ENCODE results near the gene DPY19L1.
"Not testable (repeated sequence)": the region's sequence is repeated elsewhere in the genome, so short reads cannot be mapped to it uniquely, and the experiment has no call there.

The DPY19L1 gene

DNA sequence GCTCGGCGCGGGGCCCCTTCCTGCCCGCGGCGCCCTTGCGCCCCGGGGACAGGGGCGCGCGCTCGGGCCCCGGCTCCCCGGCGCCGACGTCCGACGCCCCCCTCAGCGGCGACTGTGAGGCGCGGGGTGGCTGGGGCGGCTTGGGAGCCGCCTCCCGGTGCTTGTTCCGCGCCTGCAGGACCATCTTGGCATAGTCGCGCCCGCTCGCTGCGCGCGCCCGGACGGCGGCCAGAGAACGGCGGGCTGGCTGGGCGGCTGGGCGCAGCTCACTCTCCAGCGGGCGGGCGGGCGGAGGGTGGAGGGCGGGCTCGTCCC is at the start of gene DPY19L1:
Gene DPY19L1, minus strand, starts transcription at position 275 of the 315 bp plus-strand sequence. Its CDS starts 91 bp downstream, at position 184.
- TF ChIP-seq, protein P1, sequence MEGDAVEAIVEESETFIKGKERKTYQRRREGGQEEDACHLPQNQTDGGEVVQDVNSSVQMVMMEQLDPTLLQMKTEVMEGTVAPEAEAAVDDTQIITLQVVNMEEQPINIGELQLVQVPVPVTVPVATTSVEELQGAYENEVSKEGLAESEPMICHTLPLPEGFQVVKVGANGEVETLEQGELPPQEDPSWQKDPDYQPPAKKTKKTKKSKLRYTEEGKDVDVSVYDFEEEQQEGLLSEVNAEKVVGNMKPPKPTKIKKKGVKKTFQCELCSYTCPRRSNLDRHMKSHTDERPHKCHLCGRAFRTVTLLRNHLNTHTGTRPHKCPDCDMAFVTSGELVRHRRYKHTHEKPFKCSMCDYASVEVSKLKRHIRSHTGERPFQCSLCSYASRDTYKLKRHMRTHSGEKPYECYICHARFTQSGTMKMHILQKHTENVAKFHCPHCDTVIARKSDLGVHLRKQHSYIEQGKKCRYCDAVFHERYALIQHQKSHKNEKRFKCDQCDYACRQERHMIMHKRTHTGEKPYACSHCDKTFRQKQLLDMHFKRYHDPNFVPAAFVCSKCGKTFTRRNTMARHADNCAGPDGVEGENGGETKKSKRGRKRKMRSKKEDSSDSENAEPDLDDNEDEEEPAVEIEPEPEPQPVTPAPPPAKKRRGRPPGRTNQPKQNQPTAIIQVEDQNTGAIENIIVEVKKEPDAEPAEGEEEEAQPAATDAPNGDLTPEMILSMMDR (conservative IDR thresholded peaks at IDR 0.05): no peak
- no peak for TF ChIP-seq ZFX (IDR thresholded peaks at IDR 0.05)
- H3K27ac ChIP-seq: peak within 1 kb of the TSS; percentile 71

DNA sequence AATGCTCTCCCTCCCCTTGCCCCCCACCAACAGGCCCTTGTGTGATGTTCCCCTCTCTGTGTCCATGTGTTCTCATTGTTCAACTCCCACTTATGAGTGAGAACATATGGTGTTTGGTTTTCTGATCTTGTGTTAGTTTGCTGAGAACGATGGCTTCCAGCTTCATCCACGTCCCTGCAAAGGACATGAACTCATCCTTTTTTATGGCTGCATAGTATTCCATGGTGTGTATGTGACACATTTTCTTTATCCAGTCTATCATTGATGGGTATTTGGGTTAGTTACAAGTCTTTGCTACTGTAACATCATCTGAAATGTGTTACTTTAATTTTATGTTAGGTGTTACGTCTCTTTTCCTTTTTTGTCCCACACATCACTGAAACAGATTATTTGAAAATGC is 42.2 kb upstream of the DPY19L1 start:
- not testable (repeated sequence) for H3K27ac ChIP-seq

DNA sequence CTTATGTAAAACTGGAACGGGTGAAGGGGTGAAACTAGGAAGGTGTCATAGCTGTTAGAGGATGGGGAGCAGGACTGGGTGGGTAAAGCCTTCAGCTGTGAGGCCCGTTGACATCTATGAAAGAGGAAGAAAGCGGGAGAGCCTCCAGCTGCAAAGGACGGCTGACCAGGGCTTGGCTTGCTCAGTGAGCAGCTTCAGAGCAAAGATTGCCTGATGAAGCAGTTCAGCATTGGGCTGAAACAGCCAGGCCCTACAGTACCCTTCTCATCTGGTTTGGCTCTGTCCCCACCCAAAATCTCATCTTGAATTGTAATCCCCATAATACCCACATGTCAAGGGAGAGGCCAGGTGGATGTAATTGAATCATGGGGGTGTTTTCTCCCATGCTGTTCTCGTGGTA is 36.7 kb upstream of the DPY19L1 start:
- not testable (repeated sequence) for H3K27ac ChIP-seq

DNA sequence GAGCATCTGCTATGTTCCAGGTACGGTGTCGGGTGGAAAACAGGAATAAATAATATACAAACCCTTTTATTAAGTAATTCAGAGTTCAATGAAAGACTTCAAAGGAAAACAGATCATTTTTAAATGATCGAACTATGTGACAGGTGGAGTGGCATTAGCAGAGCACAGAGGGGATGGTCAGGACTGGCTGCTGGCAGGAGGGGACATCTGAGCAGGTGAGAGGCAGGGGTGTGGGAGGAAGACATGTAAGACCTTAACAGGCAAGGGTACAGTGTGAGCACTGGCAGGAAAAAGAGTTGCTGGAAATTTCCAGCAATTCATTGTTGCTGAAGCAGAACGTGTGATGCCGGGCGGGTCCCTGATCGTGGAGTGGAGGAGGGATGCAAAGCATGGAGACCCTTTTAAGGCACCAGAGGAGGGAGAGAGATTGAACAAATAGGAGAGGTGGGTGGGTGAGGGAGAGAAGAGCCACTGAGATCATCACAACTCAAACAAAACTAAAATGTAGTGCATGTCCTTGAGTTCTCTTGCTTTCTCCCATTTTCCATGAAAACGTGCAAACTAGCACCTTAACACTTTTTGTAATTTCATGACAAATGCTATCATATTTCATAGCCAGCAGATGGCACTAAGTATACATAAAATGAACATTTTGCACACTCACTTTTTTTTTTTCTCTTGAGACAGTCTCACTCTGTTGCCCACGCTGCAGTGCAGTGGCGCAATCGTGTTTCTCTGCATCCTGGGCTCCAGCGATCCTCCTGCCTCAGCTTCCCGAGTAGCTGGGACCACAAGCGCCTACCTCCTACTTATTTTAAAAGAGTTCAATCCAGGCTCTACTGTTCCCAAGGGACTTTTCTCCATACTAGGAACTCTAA is 35.9 kb upstream of the DPY19L1 start:
- TF ChIP-seq, protein P1 (conservative IDR thresholded peaks at IDR 0.05): peak; percentile 36
- not testable (repeated sequence) for H3K27ac ChIP-seq

GRCh38 chr7:35069084-35069483 is 31.8 kb upstream of the DPY19L1 start:
- not testable (repeated sequence) for H3K27ac ChIP-seq

- not testable (repeated sequence) for H3K27ac ChIP-seq
Measured at GRCh38 chr7:35065382-35065781, 28.1 kb upstream of the DPY19L1 start.

- not testable (repeated sequence) for H3K27ac ChIP-seq
Measured at GRCh38 chr7:35058571-35058970, 21.3 kb upstream of the DPY19L1 start.

- not testable (repeated sequence) for H3K27ac ChIP-seq
Measured at GRCh38 chr7:35057505-35058451, 20.5 kb upstream of the DPY19L1 start.

DNA sequence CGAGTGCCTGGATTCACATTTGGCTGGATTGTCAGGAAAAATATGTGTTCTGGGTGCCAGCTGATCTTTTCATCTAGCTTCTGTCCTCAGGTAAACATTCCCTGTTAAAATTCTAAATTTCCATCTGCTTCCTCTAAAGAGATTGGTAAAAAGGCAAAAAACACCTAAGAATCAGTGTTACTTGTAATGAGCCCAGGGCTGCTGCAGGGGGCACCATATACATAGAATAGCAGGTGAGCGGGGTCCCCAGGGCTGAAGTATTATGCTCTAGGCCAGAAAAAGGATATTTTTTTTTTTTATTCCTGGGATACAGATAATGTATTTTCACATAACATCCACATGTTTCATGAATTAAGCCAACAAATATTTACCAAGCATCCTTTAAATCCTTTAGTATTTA is 18.4 kb upstream of the DPY19L1 start:
- not testable (repeated sequence) for H3K27ac ChIP-seq
- TF ChIP-seq, protein P1 (conservative IDR thresholded peaks at IDR 0.05): peak; percentile 28

- not testable (repeated sequence) for H3K27ac ChIP-seq
Measured at GRCh38 chr7:35053488-35054175, 16.3 kb upstream of the DPY19L1 start.

GRCh38 chr7:35048390-35048789 is 11.1 kb upstream of the DPY19L1 start:
- H3K27ac ChIP-seq: not testable (repeated sequence)

DNA sequence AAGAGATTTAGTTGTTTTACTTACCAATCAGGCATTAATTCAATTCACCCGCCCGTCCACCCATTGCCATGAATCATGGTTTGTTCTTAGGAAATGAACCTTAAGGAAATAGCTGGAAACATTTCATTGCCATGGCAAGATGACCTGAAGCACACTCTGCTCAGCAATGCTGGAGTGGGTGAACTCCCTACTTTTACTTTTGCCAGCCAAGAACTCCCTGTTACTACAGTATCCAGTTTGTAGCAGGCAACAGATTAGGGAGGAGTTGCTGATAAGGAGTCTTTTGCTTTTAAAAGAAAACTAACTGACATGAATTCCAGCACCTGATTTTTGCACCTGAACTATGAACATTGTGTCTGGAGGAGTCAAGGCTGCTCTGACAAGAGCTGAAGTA is 10.6 kb upstream of the DPY19L1 start:
- not testable (repeated sequence) for H3K27ac ChIP-seq

DNA sequence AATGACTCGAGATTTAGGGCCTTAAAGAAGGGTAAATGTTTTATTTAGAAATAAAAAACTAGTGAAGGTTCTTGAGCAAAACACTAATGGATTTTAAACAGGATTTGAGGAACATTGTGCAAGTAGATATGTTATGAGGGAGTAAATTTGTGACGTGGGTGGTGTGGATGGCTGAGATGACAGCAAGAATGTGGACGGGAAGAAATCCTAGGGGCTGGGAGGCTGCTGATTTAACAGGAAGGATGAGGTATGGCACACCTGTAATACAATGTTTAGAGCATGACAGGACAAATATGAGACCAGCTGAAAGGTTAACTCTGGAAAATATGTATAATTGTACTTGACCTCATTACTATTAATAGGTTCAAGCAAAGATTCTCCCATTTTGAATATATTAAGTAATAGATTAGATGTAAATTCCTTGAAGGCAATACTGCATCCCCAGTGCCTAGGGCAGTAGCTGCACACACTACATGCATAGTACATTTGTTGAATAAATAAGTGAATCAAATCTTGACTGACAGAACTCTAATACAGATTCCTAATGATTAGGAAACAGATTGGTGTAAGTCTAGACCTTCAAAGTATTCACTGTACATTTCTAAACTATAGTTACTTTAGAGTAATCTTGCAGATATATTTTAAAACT is 10.1 kb upstream of the DPY19L1 start:
- H3K27ac ChIP-seq: not testable (repeated sequence)

DNA sequence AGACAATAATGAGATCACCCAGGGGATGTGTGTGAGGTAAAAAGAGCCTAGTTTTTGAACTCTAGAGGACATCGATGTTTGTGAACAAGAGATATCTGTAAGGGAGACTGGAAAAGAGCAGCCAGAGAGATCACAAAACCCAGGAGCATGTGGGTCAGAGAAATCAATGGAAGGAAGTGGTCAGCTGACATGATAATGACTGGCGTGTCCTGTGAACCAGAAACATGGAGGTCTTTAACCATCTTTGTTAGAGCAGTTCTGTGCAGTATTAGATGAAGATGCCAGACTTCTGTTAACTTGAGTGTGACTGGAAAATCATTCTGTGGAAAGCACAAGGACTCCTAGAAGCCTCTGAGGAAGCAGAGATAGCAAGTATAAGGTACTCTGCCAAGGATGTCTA is 6.0 kb upstream of the DPY19L1 start:
- not testable (repeated sequence) for H3K27ac ChIP-seq

All from C4-2B (cell line).